GDM1 (cell line): ENCODE data around the gene GPR32.
A peak's percentile ranks its signal among the peaks of the same experiment; 100 is the strongest.
"Not testable (repeated sequence)": the region's sequence is repeated elsewhere in the genome, so short reads cannot be mapped to it uniquely, and the experiment has no call there.

Source experiments
- DNase-seq: peaks from one replicate; lab custom pipeline; 2025; lab: John Stamatoyannopoulos, UW

The GPR32 gene

GRCh38 chr19:50770164-50770563 lies at the start of gene GPR32:
Gene GPR32 (plus strand): TSS chr19:50770464. CDS start chr19:50770601, 137 bp downstream.
- DNase-seq: not testable (repeated sequence)

GRCh38 chr19:50720921-50721381 lies 49.3 kb upstream of the GPR32 start:
- no peak for DNase-seq

DNA sequence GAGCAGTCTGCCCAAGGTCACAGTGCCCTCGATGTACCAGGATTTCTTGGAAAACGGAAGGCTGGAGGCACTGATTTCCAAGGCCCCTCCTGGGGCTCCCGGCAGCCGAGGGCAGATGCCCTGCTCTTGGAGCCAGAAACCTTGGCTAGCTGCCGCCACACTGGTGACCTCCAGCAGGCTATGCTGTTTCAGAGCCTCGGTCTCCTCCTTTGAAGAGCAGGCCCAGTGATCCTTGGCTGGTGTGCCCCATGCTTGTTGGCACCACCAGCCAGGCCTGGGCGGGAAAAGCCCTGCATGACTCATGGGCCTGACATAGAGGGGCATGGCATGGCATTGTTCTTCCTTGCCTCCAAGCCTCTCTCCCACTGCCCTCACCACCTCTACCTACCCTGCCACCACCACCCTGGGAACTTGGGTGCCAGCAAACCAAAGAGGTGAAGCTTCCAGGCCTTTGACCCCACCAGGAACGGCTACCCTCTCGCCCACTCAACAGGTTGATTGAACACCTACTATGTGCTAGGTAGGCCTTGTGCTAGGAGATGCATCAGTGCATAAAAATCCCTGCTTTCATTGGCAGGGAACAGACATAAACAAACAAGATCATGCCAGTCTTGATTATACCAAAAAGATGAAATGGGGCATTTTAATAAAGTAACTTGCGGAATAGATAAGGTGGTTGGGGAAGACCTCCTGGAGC lies 48.7 kb upstream of the GPR32 start:
- no peak for DNase-seq

- no peak for DNase-seq
Observed at GRCh38 chr19:50722201-50723013, 47.9 kb upstream of the GPR32 start.

- no peak for DNase-seq
Observed at GRCh38 chr19:50723069-50723468, 47.2 kb upstream of the GPR32 start, which contains the start of gene CLEC11A. Gene CLEC11A (plus strand): TSS chr19:50723364. CDS start chr19:50723526, 162 bp downstream.

GRCh38 chr19:50723735-50724521 lies 46.3 kb upstream of the GPR32 start:
- no peak for DNase-seq

DNA sequence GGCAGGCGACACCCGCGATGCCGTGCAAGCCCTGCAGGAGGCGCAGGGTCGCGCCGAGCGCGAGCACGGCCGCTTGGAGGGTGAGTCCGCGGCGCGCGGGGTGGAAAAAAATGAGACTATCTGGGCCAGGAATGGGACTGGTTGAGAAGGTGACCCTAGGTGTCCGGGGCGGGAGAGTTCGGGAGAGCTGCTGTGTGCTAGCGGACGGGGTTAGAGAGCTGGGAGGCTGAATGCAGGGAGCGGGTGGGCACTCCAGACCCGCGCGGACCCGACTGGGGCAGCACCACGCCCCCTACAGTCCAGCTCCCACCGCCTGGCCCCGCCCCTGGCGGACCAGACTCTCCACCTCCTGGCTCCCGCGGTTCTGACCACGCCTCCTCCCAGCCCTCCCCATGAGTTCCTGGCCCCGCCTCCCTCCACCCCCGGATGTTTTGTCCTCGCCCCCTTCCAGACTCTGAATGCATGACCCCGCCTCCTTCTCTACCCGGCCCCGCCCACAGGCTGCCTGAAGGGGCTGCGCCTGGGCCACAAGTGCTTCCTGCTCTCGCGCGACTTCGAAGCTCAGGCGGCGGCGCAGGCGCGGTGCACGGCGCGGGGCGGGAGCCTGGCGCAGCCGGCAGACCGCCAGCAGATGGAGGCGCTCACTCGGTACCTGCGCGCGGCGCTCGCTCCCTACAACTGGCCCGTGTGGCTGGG lies 45.6 kb upstream of the GPR32 start:
- peak; percentile 99 for DNase-seq

DNA sequence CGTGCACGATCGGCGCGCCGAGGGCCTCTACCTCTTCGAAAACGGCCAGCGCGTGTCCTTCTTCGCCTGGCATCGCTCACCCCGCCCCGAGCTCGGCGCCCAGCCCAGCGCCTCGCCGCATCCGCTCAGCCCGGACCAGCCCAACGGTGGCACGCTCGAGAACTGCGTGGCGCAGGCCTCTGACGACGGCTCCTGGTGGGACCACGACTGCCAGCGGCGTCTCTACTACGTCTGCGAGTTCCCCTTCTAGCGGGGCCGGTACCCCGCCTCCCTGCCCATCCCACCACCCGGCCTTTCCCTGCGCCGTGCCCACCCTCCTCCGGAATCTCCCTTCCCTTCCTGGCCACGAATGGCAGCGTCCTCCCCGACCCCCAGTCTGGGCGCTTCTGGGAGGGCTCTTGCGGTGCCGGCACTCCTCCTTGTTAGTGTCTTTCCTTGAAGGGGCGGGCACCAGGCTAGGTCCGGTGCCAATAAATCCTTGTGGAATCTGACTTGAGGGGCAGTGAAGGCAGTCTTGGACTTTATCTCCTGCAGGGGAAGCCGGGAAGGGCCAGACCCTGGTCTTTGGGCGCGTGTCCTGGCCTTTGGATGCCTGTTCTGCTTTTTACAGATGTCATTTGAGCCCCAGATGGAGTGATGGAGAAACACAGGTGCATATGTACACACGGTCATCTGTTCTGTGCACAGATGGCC lies 44.9 kb upstream of the GPR32 start:
- no peak for DNase-seq

DNA sequence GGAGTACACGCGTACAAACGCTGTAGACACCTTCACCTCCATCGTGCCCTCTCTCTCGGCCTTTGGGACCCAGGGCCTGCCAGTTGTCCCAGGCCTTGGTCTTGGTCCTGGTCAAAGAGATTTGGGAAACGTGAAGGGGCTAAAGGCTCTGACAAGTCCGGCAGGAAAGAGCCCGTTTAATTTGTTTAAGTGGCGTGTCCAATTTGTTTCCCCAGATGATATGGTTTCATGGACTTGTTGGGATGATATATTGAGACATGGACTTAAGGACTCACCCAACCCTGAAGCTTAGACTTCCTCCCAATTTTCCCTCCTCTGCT lies 44.4 kb upstream of the GPR32 start:
- DNase-seq: no peak

GRCh38 chr19:50728084-50728737 lies 42.1 kb upstream of the GPR32 start:
- DNase-seq: peak; percentile 91

DNA sequence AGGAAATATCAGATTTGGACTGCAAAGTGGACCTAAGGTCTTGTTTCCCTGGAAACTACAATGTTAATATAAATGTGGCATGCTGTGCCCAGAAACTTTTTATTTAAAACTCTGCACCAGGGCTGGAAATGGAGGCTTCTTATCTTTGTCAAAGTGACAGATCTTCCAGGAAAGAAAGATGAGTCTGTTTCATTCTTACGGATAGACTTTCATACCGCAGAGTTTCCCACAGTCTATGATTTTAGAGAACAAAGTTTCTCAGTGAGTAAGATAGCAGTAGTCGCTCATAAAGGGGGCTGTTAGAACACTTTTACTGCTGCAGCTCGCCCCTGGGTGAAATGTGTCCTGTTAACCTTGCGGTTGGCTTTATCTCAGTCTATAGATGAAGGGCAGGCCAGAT lies 40.4 kb upstream of the GPR32 start:
- DNase-seq: no peak

DNA sequence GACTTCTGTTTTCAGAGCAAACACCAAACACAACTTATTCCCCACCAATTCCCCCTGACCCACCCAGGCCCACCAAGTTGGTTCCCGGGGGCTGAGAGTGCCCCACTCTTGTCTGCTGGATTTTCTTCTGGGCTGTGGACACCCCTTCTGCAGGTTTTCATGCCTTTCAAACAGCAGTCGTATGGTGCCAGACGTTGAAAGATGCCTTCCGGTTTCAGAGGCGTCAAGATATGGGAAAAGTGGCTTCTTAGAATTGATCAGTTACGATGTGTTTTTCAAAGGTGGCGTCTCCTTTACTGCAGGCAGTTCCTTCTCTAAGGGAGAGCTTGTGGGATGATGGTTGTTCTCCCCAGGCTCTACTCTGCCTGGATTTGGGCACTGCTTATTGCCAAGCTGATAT lies 34.4 kb upstream of the GPR32 start:
- DNase-seq: no peak

DNA sequence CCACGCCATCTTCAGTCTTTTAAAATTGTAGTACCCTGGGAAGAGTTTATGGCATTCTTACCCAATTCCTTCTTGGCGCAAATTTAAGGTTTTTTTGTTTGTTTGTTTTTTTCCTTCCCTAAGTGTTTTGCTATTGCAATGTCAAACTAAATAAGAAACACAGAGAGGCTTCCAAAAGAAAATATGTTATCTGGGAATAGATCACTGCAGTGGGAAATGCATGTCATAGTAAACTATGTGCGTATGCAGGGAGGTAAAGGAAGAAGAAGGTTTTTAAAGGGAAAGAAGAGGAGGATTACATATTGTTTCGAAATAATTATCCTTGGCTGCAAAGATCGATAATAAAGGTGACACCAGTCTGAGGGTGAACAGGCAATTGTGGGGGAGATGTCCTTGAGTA lies 33.9 kb upstream of the GPR32 start:
- no peak for DNase-seq

DNA sequence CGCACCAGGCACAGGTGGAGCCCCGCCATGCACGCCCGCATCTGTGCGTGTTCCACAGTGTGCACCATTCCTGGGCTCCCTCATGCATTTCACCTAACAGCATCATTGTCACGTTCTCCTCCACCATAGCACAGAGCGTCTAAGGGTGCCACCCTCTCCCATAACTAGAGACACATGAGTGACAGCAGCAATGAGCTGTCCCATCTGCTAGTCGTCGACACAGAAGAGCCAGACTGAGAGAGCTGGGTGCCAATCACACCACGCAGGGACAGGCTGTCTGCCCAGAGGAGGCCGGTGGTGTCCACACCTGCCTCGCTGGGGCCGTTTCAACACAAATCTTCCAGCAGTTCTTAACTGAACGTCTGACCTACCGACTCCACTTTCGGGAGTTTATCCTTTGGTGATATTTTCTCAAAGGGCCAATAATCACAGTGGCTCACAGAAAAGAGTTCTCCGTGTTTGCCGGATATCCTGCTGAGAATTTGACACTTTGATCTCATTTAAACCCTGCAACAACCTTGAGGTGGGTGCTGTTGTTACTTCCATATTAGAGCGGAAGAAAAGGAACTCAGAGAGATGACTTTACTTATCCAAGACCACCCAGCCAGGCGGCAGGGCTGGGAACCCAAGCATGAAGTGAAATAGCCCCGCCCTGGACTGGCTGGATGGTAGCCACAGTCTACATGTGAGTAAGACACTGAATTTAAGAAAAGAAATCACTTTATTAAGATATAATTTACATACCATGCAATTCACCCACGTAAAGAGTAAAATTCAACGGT lies 30.9 kb upstream of the GPR32 start:
- no peak for DNase-seq

DNA sequence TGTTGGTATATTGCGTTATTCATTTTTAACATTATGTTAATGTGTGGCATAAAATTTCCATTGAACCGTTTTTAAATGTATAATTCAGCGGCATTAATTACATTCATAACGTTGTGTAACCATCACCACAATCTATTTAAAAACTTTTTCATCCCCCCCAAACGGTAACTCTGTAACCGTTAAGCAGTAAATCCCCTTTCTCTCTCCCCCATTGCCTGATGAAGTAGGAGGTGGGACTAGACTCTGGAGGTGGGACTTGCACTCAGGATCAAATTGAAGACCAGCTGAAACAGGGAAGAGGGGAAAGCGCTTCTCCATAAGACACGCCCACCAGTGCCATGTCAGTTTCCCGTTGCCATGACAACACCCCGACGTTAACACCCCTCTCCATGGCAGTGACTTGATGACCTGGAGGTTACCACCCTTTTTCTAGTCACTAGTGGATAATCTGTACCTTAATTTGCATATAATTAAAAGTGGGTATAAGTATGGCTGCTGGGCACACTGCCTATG lies 30.3 kb upstream of the GPR32 start:
- DNase-seq: no peak

- DNase-seq: no peak
Observed at GRCh38 chr19:50741179-50741933, 28.9 kb upstream of the GPR32 start.

GRCh38 chr19:50743537-50743936 lies 26.7 kb upstream of the GPR32 start:
- DNase-seq: no peak

- DNase-seq: no peak
Observed at GRCh38 chr19:50745221-50745620, 25.0 kb upstream of the GPR32 start.

DNA sequence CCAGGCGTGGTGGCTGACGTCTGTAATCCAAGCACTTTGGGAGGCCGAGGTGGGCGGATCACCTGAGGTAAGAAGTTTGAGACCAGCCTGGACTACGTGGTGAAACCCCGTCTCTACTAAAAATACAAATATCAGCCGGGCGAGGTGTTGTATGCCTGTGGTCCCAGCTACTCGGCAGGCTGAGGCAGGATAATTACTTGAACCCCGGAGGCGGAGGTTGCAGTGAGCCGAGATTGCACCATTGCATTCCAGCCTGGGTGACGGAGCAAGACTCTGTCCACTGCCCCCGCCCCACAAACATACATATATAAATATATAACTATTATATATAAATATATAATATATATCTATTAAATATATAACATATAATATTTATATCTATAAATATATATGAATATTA lies 23.1 kb upstream of the GPR32 start:
- not testable (repeated sequence) for DNase-seq
